Measurements from ENCODE around the gene TMEM132D. TPM values are rescaled to one million over a fixed set of nuclear protein-coding genes. Genes with fewer than 3 reads are reported as not detected.

Gene TMEM132D
- total and polyA plus RNA-seq, 7 donors: 0.01 TPM; not detected in 6

DNA sequence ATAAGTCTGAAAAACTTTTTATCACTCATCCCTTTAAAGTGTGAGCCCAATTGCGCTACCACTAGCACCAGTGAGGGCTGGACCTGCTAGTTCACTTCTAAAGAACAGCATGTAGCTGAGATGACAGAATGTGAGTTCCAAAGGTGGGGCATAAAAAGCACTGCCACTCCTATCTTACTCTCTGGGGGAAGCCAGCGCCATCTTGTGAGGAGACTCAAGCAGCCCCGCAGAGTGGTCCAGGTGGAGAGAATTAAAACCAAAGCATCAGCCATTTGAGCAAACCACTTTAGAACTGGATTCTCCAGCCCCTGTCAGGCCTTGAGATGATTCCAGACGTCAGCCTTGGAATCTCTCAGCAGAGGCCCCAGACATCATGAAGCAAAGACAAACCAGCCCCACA, 39.9 kb downstream of the TMEM132D start:
- no peak for TF ChIP-seq CTCF (IDR thresholded peaks at IDR 0.05)

DNA sequence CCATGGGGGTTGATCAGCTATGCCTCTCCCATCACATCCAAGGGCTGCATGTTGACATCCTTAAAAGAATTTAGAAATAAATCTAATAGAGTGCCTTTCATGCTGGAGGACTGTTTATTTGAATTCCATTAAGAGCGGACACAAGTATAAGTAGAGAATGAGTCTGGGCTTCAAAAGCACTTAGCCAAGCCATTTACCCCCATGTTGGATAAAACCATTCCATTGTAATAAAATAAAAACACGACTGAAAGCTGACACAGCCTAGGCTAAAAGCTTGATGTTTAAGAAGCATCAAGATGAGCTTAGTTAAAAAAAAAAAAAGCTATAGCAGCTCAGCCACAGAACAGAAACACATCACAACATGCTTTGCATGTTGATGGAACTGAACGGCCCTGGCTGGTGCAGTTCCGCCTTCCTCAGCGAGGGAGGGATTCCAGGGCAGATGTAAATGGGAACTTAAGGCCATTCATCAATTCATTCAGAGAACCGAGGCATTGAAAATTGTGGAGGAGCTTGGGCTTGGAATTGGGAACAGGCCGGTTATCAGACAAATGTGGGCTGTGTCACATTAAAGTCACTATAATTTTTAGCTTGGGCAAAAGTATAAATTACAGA, 41.2 kb downstream of the TMEM132D start:
- H3K4me3 ChIP-seq: no peak overlapping the region
- no peaks in the 10 kb centered on the region for H3K36me3 ChIP-seq (ENCODE audit: insufficient read depth in 1 of 2, low read depth in 1 of 2)
- TF ChIP-seq CTCF (IDR thresholded peaks at IDR 0.05): no peak
- ATAC-seq: no peak
- WGBS, 3 donors: 50 to 55% (median 52%) methylated on average over 7 of the region's 7 CpGs
- no peaks in the 10 kb centered on the region for H3K27me3 ChIP-seq (ENCODE audit: insufficient read depth in 3 of 3, low read length in 2 of 3)
- no peak for DNase-seq
- no peaks in the 10 kb centered on the region for H3K4me1 ChIP-seq
- H3K27ac ChIP-seq: no peak overlapping the region
- H3K9me3 ChIP-seq: no peaks in the 10 kb centered on the region
- intact Hi-C loops (cut with DNase I): no loop called here

More for the DNA sequence above, 39.9 kb downstream of the TMEM132D start:
- H3K4me1 ChIP-seq: no peaks in the 10 kb centered on the region
- H3K27ac ChIP-seq: no peak overlapping the region
- DNase-seq: no peak
- WGBS, 3 donors: 70 to 73% (median 71%) methylated on average over 4 of the region's 4 CpGs
- no peaks in the 10 kb centered on the region for H3K36me3 ChIP-seq (ENCODE audit: insufficient read depth in 1 of 2, low read depth in 1 of 2)
- ATAC-seq: no peak
- H3K4me3 ChIP-seq: no peak overlapping the region
- H3K27me3 ChIP-seq (ENCODE audit: insufficient read depth in 3 of 3, low read length in 2 of 3): no peaks in the 10 kb centered on the region
- intact Hi-C loops (cut with DNase I): no loop called here
- H3K9me3 ChIP-seq: no peaks in the 10 kb centered on the region

- Histone ChIP-seq H3K9me3 (no peaks in the 10 kb centered on the region), H3K4me1 (no peaks in the 10 kb centered on the region), H3K4me3 (no peak overlapping the region), H3K27me3 (ENCODE audit: insufficient read depth in 3 of 3, low read length in 2 of 3) (no peaks in the 10 kb centered on the region), H3K36me3 (ENCODE audit: insufficient read depth in 1 of 2, low read depth in 1 of 2) (no peaks in the 10 kb centered on the region), H3K27ac (no peak overlapping the region)
- ATAC-seq (no peak), DNase-seq (no peak)
- 46 to 53% (median 52%) methylated on average over 2 of the region's 2 CpGs for WGBS, 3 donors
- intact Hi-C loops (cut with DNase I): no loop called here
- TF ChIP-seq CTCF (IDR thresholded peaks at IDR 0.05): no peak
Observed at GRCh38 chr12:129861951-129862350, 41.9 kb downstream of the TMEM132D start.

DNA sequence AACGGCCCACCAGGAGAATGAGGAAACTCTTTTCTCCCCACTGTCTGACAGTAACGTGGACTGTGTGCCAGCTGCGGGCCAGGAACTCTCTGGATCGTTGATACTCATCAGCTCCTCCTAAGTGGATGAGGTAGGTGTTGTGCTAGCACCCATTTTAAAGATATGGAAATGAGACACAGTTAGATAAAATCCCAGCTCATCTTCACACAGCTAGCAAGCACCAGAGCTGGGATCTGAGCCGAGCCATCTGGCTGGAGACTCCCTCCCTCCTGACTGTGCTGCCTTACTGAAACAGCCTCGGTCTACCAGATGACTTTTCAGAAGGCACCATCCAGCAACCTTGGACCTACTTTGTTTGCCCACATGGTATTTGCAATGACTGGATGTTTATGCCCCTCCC, 49.2 kb downstream of the TMEM132D start:
- Histone ChIP-seq H3K4me3 (no peak overlapping the region), H3K36me3 (ENCODE audit: insufficient read depth in 1 of 2, low read depth in 1 of 2) (no peaks in the 10 kb centered on the region), H3K4me1 (no peaks in the 10 kb centered on the region), H3K27ac (no peak overlapping the region), H3K27me3 (ENCODE audit: insufficient read depth in 3 of 3, low read length in 2 of 3) (no peaks in the 10 kb centered on the region), H3K9me3 (no peaks in the 10 kb centered on the region)
- WGBS, 3 donors: 61 to 65% (median 64%) methylated on average over 6 of the region's 6 CpGs
- DNase-seq (no peak), ATAC-seq (no peak)
- intact Hi-C loops (cut with DNase I): no loop called here
- no peak for TF ChIP-seq CTCF (IDR thresholded peaks at IDR 0.05)

GRCh38 chr12:129851296-129851695, 52.5 kb downstream of the TMEM132D start:
- no peak overlapping the region for H3K27ac ChIP-seq
- no peaks in the 10 kb centered on the region for H3K27me3 ChIP-seq (ENCODE audit: insufficient read depth in 3 of 3, low read length in 2 of 3)
- no peaks in the 10 kb centered on the region for H3K36me3 ChIP-seq (ENCODE audit: insufficient read depth in 1 of 2, low read depth in 1 of 2)
- TF ChIP-seq CTCF (IDR thresholded peaks at IDR 0.05): no peak
- no peaks in the 10 kb centered on the region for H3K4me1 ChIP-seq
- DNase-seq (no peak), ATAC-seq (no peak)
- H3K4me3 ChIP-seq: no peak overlapping the region
- intact Hi-C loops (cut with DNase I): no loop called here
- WGBS, 3 donors: 94% methylated on average over 3 of the region's 3 CpGs
- H3K9me3 ChIP-seq: no peaks in the 10 kb centered on the region

All from psoas muscle (tissue), 8 donors.